Measurements from ENCODE around the gene CERS6. TPM values are rescaled to one million over a fixed set of nuclear protein-coding genes. Genes with fewer than 3 reads are reported as not detected.

Gene CERS6
- polyA plus RNA-seq, 1 donor from 2014 or later: 59.3 TPM

DNA sequence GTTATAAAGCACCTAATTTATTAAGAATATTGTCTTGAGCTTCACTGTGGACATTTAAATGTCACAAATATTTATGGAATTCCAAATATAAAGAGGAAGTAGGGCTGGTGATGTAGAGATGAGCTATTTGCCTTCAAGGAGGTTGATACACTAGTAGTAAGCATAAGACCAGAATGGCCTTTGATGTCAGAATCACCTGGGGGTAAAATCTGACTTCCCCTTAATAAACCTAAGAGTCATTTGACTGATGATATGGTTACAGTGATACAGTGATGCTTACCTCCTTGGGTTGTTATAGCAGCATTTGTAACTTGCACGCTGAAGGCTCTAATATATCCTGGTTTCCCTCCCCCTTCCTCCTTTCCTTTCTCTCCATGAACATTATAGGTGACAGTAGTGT, 143.7 kb downstream of the CERS6 start:
- no peak for TF ChIP-seq EZH2 (IDR thresholded peaks at IDR 0.05; ENCODE audit: borderline replicate concordance, insufficient read depth, low read length, poor library complexity, severe bottlenecking)
- no peak for TF ChIP-seq POLR2AphosphoS5 (IDR thresholded peaks at IDR 0.05)
- TF ChIP-seq EP300 (conservative IDR thresholded peaks at IDR 0.05; ENCODE audit: poor library complexity, severe bottlenecking): no peak
- TF ChIP-seq, protein P1, sequence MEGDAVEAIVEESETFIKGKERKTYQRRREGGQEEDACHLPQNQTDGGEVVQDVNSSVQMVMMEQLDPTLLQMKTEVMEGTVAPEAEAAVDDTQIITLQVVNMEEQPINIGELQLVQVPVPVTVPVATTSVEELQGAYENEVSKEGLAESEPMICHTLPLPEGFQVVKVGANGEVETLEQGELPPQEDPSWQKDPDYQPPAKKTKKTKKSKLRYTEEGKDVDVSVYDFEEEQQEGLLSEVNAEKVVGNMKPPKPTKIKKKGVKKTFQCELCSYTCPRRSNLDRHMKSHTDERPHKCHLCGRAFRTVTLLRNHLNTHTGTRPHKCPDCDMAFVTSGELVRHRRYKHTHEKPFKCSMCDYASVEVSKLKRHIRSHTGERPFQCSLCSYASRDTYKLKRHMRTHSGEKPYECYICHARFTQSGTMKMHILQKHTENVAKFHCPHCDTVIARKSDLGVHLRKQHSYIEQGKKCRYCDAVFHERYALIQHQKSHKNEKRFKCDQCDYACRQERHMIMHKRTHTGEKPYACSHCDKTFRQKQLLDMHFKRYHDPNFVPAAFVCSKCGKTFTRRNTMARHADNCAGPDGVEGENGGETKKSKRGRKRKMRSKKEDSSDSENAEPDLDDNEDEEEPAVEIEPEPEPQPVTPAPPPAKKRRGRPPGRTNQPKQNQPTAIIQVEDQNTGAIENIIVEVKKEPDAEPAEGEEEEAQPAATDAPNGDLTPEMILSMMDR (IDR thresholded peaks at IDR 0.05; ENCODE audit: poor library complexity, severe bottlenecking): no peak
- TF ChIP-seq TAF1 (IDR thresholded peaks at IDR 0.05; ENCODE audit: low read depth): no peak
- TF ChIP-seq MXI1 (conservative IDR thresholded peaks at IDR 0.05; ENCODE audit: poor library complexity, severe bottlenecking): no peak
- TF ChIP-seq REST (IDR thresholded peaks at IDR 0.05; ENCODE audit: borderline replicate concordance): no peak
- TF ChIP-seq SMC3 (conservative IDR thresholded peaks at IDR 0.05; ENCODE audit: poor library complexity): no peak
- no peak for TF ChIP-seq RAD21 (conservative IDR thresholded peaks at IDR 0.05)
- Histone ChIP-seq H3K27me3 (ENCODE audit: insufficient read depth, low read depth, low read length) (no peaks in the 10 kb centered on the region), H3K27ac (ENCODE audit: low read length) (no peak overlapping the region), H4K20me1 (ENCODE audit: insufficient read depth) (no peaks in the 10 kb centered on the region), H2AFZ (ENCODE audit: low read depth, low read length) (no peak overlapping the region), H3K9me2 (ENCODE audit: insufficient read depth, low read length) (no peaks in the 10 kb centered on the region), H3K4me3 (ENCODE audit: low read length) (no peak overlapping the region), H3K9me3 (ENCODE audit: low read length) (no peaks in the 10 kb centered on the region), H3K9ac (ENCODE audit: low read length) (no peak overlapping the region), H3K4me2 (ENCODE audit: low read length) (no peak overlapping the region), H3F3A (ENCODE audit: insufficient read depth, low read length, poor library complexity, severe bottlenecking) (no peaks in the 10 kb centered on the region), H3K36me3 (ENCODE audit: insufficient read depth, low read length) (no peaks in the 10 kb centered on the region), H3K79me2 (replicated peaks; ENCODE audit: insufficient read depth, low read length) (no peaks in the 10 kb centered on the region)

- H3F3A ChIP-seq (ENCODE audit: insufficient read depth, low read length, poor library complexity, severe bottlenecking): no peaks in the 10 kb centered on the region
- no peak overlapping the region for H3K9ac ChIP-seq (ENCODE audit: low read length)
- no peak overlapping the region for H3K4me3 ChIP-seq (ENCODE audit: low read length)
- no peak for TF ChIP-seq POLR2AphosphoS5 (IDR thresholded peaks at IDR 0.05)
- no peak for TF ChIP-seq TAF1 (IDR thresholded peaks at IDR 0.05; ENCODE audit: low read depth)
- no peak for TF ChIP-seq REST (IDR thresholded peaks at IDR 0.05; ENCODE audit: borderline replicate concordance)
- TF ChIP-seq EZH2 (IDR thresholded peaks at IDR 0.05; ENCODE audit: borderline replicate concordance, insufficient read depth, low read length, poor library complexity, severe bottlenecking): no peak
- no peak for TF ChIP-seq RAD21 (conservative IDR thresholded peaks at IDR 0.05)
- no peak for TF ChIP-seq SMC3 (conservative IDR thresholded peaks at IDR 0.05; ENCODE audit: poor library complexity)
- TF ChIP-seq, protein P1 (IDR thresholded peaks at IDR 0.05; ENCODE audit: poor library complexity, severe bottlenecking): no peak
- no peak for TF ChIP-seq MXI1 (conservative IDR thresholded peaks at IDR 0.05; ENCODE audit: poor library complexity, severe bottlenecking)
- no peak for TF ChIP-seq EP300 (conservative IDR thresholded peaks at IDR 0.05; ENCODE audit: poor library complexity, severe bottlenecking)
- peaks cover under 1% of the 10 kb centered on the region for H3K79me2 ChIP-seq (replicated peaks; ENCODE audit: insufficient read depth, low read length)
- H2AFZ ChIP-seq (ENCODE audit: low read depth, low read length): no peak overlapping the region
- no peaks in the 10 kb centered on the region for H4K20me1 ChIP-seq (ENCODE audit: insufficient read depth)
- H3K9me3 ChIP-seq (ENCODE audit: low read length): peaks cover 7% of the 10 kb centered on the region
- H3K27ac ChIP-seq (ENCODE audit: low read length): no peak overlapping the region
- H3K27me3 ChIP-seq (ENCODE audit: insufficient read depth, low read depth, low read length): no peaks in the 10 kb centered on the region
- H3K36me3 ChIP-seq (ENCODE audit: insufficient read depth, low read length): no peaks in the 10 kb centered on the region
- no peaks in the 10 kb centered on the region for H3K9me2 ChIP-seq (ENCODE audit: insufficient read depth, low read length)
- no peak overlapping the region for H3K4me2 ChIP-seq (ENCODE audit: low read length)
Observed at GRCh38 chr2:168600949-168601348, 144.9 kb downstream of the CERS6 start.
